Measurements from ENCODE around the gene GPM6B.

The GPM6B gene

DNA sequence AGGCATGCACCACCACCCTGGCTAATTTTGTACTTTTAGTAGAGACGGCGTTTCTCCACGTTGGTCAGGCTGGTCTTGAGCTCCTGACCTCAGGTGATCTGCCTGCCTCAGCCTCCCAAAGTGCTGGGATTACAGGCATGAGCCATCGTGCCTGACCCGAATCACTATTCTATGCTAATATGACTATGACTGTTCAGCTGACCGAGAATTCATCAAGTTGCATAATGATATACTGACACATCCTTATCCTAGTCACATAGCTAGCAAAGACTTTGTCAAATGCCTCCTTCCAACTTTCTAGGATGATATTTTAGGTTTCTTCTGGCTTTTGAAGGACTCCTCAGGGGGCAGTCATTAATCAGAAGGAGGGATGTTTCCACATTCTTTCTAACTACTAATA lies 4.8 kb upstream of the GPM6B start:
- no peak for DNase-seq

DNA sequence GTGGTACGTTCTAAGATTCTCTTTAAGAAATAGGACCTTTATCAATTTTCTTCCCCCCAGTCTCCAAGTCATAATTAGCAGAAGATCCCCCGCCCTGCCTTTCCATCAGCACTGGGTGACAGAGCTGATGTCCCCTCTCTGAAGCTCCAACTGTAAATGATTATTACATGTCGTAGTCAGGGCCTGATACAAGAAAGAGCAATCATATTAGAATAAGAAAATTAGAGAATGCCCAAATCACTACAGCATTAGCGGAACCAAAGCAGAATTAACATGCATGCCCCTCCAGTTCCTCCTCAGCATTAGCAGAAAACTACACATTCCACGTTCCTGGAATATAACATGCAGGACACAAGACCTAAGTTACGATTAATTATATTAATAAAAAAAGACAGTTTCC lies 717 bp downstream of the GPM6B start:
- no peak for DNase-seq

DNA sequence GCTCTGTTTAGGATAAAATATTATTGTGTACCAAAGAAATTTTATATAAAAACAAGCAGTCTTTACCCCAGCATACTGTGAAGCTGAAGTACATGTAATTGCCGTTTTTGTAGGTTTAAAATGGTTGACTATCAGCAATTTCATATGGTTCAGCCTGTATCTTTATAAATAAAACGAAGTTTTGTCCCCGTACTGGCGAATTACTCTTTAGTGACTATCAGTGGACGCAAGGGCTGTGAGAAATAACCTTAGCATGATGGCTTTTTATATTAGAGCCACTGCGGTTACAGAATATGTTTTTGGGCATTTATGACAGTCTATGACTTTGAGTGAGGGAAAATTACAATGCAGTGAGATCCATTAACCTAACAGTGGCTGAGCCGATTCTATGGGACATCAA lies 1.2 kb downstream of the GPM6B start:
- no peak for DNase-seq

DNA sequence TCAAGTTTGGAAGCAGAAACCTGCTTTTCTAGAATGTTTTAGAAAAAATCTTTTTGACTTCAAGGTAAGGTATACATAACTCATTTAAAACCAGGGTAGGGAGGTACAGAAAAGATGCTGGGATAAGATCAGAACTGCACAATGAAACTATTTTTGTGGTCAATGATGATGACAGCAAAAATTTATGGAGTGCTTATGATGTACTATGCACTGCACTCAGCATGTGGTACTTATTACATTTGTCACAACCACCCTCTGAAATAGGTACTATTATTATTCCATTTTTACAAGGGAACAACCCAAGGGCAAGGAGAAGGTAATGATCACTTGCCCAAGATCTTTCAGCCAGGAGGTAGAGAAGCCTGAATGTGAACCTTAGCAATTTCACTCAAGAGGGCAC lies 8.0 kb downstream of the GPM6B start:
- no peak for DNase-seq

DNA sequence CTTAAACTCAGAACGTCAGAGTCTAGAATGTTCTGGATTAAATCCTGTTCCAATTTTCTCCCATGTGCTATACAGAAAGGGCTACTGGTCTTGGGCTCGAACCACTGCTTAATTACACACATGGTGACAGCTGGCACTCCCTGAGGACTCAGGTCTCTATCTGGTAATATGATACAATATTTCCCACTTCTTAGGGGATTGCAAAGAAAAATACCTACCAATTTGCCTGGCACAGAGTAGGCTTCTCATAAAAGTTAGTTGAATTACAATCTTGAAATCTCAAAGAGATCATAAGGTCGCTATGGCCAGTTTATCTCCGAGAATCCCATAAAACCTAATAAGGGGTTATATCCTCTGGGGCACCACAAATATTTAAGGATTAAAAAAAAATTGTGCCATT lies 8.6 kb downstream of the GPM6B start:
- no peak for DNase-seq

DNA sequence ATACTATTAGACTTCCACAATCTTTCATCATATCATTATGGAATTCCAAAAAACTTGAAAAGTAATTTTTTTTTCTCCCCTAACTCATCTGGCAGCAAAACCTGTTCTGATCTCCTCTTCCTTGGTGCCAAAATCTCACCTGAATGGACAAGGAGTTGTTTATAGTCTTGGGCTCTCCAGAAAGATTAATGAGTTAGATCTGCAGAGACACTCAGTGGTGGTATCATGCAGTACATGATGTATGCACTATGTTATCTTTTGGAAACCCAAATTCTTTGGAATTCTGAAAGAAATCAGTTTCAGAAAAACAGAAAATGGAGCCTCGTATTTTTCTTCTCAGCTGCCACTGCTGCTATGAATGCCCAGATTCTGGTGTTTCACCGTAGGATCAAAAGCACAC lies 11.7 kb downstream of the GPM6B start:
- no peak for DNase-seq

DNA sequence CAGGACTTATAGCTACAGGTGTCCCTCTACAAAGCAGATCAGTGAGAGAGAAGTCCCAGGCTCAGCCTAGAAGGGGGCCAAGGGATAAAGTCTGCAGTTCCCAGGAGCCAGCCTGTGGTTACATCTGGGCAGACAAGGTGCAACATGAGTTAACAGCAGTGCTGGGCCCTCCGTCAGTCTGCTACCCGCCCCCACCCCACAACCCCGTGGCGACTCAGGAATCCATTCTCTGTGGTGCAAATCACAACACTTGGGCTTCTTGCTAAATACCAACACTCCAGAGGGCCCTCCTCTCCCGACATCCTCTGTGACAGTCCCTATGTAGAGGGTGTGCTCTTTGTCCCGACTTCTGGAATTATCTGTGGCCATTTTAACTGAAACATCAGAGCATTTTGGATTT lies 13.8 kb downstream of the GPM6B start:
- no peak for DNase-seq

DNA sequence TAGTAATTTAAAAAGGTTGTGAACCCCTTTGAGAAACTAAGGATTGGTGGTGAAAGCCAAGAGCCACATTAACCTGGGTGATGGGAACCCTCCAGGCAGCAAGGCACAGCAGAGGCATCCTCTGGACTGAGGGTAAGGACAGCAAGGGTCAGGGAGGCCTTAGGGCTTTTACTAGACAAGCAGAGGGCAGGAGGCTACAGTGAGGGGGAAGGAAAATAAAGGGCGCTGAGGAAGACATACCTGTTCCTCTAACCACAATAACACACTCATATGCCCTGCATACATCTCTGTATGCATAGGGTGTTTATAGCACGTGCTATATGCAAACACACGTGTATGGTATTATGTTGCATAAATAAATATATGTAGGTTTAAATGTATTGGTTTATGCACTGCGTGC lies 18.7 kb downstream of the GPM6B start:
- DNase-seq: no peak

DNA sequence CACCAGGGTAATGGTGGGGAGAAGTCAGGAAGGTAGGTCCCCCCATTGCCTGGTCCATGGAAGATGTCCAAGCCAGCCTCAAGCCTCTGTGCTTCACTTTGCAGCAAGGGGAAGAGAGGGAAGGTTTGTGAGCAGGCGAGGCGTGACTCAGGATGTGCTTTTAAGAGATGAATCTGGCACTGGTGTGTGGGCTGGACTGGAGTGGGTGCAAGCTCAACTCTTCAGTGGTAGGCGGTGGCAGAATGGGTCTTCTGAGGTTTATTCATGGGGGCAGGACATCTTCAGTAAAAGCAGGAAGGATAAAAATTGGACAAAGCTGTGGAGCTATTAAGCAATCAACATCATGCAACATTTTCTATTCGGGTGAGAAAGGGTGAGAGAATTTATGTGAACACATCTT lies 19.4 kb downstream of the GPM6B start:
- no peak for DNase-seq

DNA sequence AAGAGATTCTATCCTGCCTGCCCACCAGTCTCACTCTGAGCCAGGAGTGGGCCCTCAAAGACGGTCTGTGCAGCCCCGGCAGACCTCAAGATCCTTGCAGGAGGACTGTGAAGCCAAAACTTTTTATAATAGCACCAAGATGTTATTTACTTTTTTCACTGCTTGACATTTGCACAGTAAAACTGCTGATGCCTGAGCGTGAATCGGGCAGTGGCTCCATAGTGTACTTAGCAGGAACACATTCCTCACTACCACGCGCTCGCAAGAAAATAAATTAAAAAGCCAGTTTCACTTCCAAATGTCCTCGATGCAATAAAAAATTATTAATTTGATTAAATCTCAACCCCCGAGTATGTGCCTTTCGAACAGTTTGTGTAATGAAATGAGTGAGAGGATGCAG lies 22.5 kb downstream of the GPM6B start:
- DNase-seq: no peak

DNA sequence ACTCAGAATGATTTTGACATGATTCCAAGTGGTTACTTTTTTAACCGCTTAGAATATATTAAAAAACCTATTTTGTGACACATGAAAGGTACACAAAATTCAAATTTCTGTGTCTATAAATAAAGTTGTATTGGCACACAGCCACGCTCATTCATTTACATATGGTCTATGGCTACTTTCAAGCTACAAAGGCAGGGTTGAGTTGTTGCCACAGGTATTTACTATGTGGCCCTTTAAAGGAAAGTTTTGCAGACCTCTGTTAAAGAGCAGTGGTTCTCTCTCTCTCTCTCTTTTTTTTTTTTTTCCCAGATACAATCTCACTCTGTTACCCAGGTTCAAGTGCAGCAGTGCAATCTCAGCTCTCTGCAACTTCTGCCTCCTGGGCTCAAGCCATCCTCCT lies 23.0 kb downstream of the GPM6B start:
- DNase-seq: no peak

DNA sequence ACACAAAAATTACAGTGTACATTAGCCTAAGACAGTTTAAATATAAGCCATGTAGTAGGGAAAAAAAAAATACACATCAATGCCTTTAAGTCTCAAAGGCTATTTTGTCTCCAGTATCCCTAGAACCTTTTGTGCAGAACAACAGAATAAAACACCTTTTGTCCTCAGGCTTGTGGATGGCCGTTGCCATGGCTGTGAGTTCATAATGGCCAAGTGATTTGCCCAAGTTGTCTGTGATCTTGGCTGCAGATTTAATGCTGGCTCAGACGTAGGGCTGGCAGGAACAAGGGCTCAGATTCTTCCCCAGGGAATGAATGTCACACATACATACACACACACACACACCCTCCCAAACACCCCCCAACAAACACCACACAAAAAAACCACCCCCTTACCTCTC lies 25.3 kb downstream of the GPM6B start:
- DNase-seq: no peak

DNA sequence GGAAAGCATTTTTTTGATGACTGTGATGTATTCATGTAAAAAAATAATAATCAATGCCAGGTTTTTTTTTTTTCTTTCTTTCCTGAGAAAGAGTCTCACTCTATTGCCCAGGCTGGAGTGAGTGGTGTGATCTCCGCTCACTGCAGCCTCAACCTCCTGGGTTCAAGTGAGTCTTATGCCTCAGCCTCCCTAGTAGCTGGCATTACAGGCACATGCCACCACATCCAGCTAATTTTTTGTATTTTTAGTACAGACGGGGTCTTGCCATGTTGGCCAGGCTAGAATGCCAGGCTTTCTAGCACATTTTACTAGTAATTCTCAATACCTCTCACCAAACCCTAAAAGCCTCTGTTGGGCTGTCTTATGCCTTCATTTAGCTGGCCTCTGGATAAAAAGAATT lies 25.7 kb downstream of the GPM6B start:
- DNase-seq: no peak

DNA sequence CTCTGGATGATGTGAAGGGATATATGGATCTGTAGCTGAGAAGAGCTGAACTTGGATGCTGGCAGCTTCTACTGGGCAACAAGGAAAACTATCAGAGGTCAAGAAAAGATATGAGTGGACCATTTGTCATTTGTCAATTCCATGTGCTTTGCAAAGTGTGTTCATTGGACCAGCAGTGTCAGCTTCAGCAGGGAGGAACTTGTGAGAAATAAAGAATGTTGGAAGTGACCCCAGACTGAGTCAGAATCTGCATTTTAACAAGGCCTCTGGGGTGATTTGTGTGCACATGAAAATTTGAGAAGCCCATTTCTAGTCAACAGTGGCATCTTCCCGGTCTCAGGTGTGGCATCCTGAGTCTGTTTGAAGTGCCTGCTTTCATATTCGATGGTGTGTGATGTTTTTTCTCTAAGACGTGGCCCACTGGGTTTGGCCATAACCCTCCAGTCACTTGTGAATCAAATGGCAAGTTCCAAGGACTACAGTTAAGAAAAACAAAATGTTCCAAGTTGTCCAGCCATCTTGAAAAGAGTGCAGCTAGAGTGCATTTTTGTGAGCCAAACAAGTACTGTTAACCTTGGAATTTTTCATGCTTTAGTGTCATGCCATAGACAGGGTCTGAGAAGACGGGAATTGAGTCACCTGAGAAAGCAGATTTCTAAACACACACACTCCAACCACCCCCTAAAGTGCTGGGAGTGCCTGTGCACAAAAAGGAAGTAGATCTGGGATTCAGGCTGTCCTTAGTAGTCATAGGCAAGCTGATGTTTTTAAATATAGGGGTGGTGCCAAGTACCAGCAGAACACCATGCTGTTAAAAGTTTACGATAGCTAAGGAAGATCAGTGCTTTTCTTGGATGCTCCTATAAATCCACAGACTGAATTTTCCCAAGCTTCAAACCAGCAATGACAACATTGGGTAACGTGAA lies 26.4 kb downstream of the GPM6B start:
- no peak for DNase-seq

DNA sequence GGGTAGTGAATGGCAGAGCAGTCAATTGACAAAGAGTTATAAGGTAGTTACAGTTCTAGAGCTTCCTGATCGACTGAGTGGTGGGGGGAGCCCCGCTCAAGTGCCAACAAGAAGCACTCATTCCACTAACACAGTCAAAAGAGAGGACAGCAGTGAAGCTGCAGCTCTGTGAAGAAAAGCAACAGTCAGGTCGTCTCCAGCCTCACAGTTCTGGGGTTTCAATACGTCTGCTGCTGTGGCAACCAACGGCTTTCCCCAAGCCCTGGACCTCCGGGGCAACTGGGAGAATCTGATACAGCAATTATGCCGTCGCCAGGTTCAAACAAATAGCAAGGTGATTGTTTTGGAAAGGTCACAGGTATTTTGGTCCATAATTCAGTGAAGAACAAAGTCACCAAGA lies 30.8 kb downstream of the GPM6B start:
- no peak for DNase-seq

DNA sequence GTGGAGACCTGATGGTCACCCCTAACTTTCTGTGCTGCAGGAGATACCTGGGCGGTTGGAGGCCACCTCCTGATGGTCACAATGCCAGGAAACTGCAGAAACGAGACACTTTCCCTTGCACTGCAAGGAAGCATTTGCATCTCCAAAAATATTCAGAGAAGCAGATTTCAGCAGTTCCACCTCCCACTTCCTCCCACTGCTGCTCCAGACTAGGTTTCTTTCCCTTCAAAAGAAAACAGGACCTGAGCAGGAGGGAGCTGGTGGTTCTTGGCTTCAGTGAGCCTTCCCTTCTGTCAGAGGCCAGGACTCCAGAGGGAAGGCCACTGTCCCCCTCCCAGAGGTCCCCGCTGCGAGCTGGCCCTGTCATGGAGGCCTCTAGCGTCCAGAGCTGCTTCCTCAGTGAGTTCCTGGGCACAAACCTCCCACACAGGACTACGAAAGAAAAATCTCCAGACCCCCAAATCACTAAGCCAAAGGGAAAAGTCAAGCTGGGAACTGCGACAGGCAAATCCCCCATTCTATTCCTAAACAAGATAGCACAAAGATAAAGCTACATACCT lies 35.9 kb downstream of the GPM6B start:
- no peak for DNase-seq

DNA sequence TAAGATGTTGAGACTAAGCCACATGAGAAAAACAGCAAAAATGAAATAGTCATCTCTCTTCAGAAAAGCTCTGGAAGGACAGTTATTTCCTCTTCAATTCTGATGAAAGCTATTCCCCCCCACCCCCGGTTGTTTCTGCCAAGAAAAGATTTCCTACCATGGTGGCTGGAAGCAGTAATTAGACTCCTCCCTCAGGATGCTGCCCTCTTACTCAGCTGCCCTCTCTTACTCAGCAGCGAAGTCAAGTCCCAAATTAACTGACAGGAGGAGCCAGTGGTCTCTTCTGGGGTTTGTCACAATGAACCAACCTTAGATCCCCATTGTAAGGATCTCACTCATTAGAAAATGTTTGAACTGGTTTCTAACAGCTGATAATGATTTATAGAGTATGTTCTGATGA lies 38.0 kb downstream of the GPM6B start:
- no peak for DNase-seq

DNA sequence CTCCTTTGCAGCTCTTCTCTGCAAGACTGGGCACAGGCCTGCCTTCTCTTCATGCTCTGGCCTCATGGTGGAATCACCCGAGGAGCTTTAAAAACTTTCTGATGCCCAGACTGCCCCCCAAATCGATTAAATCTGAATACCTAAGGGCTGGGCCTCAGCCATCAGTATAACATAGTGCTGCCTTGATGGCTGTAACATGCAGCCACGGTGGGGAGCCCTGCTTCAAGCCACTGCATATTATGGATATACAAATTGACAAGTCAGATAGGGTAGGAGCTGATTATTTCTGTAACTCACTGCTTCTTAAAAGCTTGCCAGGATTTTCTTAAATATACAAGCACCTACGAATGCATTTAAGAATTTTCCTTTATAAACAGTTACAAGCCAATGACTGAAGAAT lies 40.5 kb downstream of the GPM6B start:
- DNase-seq: no peak

DNA sequence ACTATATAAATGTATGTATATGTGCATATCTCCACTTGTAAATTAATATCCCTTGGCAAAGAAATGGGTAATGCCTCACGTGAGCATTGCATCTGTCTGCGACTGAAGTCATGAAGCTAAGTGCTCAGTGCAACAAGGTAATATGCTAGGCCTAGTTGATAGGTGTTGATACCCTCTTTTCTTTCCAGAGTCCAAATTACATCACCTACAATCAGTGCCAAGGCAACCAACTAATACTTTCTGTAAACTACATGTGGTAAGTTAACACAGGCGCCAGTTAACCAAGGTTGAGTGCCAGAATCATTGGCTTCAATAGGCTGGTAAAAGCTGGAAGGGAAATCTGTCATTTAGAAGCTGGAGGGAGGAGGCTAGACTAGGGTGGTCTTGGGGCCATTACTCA lies 41.1 kb downstream of the GPM6B start:
- no peak for DNase-seq

DNA sequence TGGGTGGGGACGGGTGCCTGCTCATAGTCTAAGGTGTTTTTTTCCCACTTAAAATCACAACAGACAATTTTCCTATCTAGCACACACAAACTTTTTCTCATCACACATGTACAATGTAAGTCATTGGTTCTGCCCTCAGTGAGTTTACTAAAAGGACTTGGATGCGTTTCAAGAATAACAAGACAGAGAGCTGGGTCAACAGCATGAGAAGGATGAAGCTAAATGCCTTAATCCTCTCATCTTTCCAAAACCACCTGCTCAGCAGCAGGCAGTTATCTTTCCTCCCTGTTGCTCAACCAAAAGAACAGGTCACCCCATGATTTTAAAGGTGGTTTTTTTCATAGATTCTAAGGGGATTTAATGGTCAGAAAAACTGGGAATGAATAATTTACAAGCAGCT lies 42.2 kb downstream of the GPM6B start:
- DNase-seq: no peak

DNA sequence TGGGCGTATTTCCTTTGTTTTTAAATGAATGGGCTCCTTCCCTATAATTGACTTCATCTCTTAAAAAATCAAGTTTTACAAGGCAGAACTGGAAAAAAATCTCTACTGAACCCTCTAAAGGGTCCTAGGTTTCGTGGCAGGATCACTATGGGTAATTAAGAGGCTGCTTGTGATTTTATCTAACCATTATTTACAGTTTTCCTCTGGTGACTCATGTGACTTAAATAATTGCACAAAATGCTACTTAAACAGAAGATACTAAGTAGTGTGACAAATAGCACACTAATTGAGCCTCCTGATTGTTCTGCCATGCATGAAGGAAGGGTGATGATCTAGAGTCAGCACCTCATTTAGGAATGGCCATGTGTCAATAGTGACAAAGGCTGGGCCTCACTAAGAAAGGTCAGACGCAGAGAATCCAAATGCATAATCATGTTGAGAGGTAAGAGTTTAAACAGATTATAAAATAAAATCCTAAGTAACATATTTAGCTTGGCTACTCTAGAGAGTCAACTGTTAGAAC lies 46.8 kb downstream of the GPM6B start:
- no peak for DNase-seq

DNA sequence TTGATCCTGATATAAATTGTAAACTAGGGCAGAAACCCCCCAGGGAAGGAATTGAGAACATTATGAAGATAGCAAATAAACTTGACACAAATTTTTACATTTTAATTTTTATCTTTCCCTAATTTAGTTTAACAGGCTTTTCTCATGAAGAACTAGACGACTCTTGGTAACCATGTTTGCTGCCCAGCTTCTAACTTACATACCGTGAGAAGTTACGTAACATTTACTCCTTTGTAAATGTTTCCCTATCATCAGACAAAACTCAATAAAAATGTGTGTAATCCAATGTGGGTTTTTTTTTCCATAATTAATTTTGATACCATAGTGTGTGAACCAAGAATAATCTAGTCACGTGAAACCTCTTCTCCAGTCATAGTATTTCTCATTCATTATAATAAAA lies 48.0 kb downstream of the GPM6B start:
- no peak for DNase-seq

DNA sequence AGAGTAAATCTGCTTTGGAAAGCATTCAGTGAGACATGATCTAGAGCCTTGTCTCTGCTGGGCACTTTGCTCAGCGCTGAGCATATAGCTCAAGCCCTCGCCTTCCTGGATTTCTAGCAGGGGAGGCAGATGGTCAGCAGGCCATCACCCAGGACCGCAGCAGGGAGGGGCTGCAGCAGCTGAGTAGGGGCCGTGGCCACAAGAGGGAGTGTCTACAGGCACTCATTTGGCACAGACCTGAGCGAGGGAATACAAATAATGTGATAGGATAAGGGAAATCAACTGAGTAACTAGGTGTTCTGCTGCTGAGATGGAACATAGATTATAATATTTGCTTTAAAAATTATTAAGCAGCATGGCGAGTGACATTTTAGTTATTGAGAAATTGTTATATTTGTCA lies 52.1 kb downstream of the GPM6B start:
- DNase-seq: no peak

DNA sequence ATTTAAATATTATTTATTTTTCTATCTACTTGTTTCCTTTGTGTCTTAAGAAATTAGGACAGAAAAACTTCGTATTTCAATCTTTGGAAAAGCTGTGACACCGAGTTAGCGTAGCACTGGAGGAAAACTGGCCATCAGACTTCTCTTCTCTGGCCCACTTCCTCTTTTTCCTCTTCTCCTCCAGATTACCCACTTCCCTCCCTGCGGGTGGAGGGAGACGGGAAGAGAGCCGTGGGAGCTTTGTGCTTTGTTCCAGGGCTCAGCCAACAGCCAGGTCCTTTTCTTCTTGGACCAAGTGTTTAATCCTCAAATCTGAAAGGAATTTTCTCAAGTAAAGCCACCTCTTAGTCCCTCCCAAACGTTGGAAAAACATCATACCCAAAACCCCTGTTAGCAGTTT lies 52.6 kb downstream of the GPM6B start:
- DNase-seq: no peak

DNA sequence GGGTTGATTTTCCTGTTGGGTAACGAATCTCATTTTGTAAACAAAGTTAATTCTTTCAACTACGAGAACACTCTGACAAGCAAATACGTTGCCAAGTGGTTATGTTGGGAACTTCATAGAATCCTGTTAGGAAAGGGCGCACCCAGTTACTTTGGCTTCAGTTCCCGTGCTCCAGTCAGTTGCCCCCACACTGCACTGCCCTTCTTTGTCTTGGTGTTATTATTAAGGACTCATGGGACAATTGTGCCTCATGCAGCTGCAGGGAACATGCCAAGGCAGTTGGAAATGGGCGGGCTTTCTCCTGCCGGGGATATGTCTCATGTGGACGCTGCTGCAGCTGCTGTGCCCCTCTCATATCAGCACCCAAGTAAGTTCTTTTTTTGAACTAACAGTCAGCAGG lies 53.4 kb downstream of the GPM6B start:
- DNase-seq: no peak
